Esophagus squamous epithelium (tissue), 5 donors: ENCODE results near the gene PPP1R3E. TPM values are rescaled to one million over a fixed set of nuclear protein-coding genes. Genes with fewer than 3 reads are reported as not detected.

ENCODE experiments used
- DNase-seq: peaks from one replicate; lab custom pipeline; 2025; lab: John Stamatoyannopoulos, UW
- H3K27ac ChIP-seq, 4 donors: fragments of 200-600 bp; sonication (generic); one replicate each; pipeline ENCODE4 v1.5.1; 2016 to 2019; ENCODE audit warnings: mild to moderate bottlenecking in 1 of 4
- H3K27me3 ChIP-seq, 4 donors: fragments of 200-600 bp; sonication (generic); 1 replicate in 3 of 4; 2 replicates in 1 of 4; pipeline versions ENCODE4 v1.5.1 to v1.6.0; 2017 to 2021; ENCODE audit warnings: antibody characterized with exemption in 1 of 4
- H3K36me3 ChIP-seq, 3 donors: fragments of 200-600 bp; sonication (generic); one replicate each; pipeline ENCODE4 v1.5.1; 2016 to 2019
- H3K4me1 ChIP-seq, 3 donors: fragments of 200-600 bp; sonication (generic); one replicate each; pipeline ENCODE4 v1.5.1; 2017 to 2019
- H3K4me3 ChIP-seq, 4 donors: fragments of 200-600 bp; sonication (generic); 1 replicate in 3 of 4; 2 replicates in 1 of 4; pipeline ENCODE4 v1.5.1; 2016 to 2019; ENCODE audit warnings: mild to moderate bottlenecking in 2 of 4, moderate library complexity in 1 of 4
- H3K9me3 ChIP-seq, 3 donors: fragments of 200-600 bp; sonication (generic); one replicate each; pipeline ENCODE4 v1.5.1; 2016 to 2019
- POLR2A ChIP-seq, 4 donors: fragments of 450-650 bp; IDR thresholded peaks; one replicate each; pipeline ENCODE4 v1.6.1; 2017; ENCODE audit warnings: antibody characterized with exemption in 4 of 4, mild to moderate bottlenecking in 4 of 4, moderate library complexity in 3 of 4
- WGBS, 2 donors: methylation state at CpG; one replicate each; pipeline ENCODE4 v1.1.5; 2018; 5-methylcytosine and 5-hydroxymethylcytosine counted together
- intact Hi-C: fragments of 100-400 bp; cut with DNase I; formaldehyde crosslinking; loops from one replicate; pipeline ENCODE4 v1.15.0; 2022
- total RNA-seq, 4 donors: library from RNA; depleted of rRNA; stranded (reverse); fragments of >200 nt; gene quantifications; one replicate each; pipeline ENCODE4 v1.1.0, GENCODE V29; 2016
- TF ChIP-seq, protein P1 (sequence below), 6 experiments: fragments of 450-650 bp in 4 of 6; fragments of 200-600 bp in 2 of 6; sonication (generic) in 2 of 6; IDR thresholded peaks; one replicate each; pipeline ENCODE4 v1.5.1; 2016 to 2019; ENCODE audit warnings: antibody characterized with exemption in 6 of 6, mild to moderate bottlenecking in 4 of 6, moderate library complexity in 4 of 6
- donor health status: DM: yes; HTN: yes; CAD: no.

PPP1R3E gene
- total RNA-seq, 4 donors from 2014 or later: 1.7 to 7.1 (median 3.4) TPM

DNA sequence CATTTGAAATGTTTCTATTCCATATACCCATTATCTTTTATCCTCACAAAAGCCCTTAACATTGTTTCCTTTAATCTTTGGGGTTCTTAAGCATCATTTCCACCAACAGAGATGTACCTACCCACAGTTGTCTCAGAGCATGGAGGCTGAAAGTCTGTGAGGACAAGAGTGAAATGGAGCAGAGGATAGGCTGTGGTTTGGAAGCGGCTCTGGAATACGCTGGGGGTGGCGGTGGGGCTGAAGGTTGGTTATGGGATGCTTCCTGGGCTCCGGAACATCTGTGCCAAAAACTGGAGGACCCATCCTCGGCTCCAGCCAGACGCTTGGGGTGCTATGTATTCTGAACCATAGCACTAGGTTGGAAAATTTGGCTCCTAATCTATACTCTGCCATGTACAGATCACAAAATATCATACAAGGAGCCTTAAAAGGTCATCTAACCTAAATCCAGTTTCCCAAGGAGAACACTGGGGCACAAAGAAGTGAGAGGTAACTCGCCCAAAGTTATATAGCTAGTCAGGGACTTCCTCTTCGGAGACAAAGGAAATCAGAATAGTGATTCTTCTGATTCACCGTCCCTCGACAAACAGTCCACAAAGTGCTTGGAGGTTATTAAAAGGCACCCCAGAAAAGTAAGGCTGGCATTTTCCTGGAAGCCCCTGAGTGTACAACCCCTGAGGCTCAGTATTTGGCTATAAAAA is 2.5 kb downstream of the PPP1R3E start:
- Histone ChIP-seq H3K9me3 (no peaks in the 10 kb centered on the region), H3K36me3 (peaks cover 0 to 14% (median 0%) of the 10 kb centered on the region in 3 donors), H3K4me3 (peak overlapping the region; percentile 59 to 85 (median 64)), H3K27ac (peak overlapping the region; percentile 94 to 99 (median 96)), H3K4me1 (peaks cover 16 to 62% (median 27%) of the 10 kb centered on the region in 3 donors), H3K27me3 (no peaks in the 10 kb centered on the region)
- intact Hi-C loops: loop anchor here (10.0 kb wide), 1 partner anchor 115 kb away; the partner anchor contains the start of gene SLC7A8
- no peak for DNase-seq
- 33 to 40% methylated on average over 9 to 10 of the region's 10 CpGs for WGBS, 2 donors
- TF ChIP-seq, protein P1, sequence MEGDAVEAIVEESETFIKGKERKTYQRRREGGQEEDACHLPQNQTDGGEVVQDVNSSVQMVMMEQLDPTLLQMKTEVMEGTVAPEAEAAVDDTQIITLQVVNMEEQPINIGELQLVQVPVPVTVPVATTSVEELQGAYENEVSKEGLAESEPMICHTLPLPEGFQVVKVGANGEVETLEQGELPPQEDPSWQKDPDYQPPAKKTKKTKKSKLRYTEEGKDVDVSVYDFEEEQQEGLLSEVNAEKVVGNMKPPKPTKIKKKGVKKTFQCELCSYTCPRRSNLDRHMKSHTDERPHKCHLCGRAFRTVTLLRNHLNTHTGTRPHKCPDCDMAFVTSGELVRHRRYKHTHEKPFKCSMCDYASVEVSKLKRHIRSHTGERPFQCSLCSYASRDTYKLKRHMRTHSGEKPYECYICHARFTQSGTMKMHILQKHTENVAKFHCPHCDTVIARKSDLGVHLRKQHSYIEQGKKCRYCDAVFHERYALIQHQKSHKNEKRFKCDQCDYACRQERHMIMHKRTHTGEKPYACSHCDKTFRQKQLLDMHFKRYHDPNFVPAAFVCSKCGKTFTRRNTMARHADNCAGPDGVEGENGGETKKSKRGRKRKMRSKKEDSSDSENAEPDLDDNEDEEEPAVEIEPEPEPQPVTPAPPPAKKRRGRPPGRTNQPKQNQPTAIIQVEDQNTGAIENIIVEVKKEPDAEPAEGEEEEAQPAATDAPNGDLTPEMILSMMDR (IDR thresholded peaks at IDR 0.05): no peak
- no peak for TF ChIP-seq POLR2A (IDR thresholded peaks at IDR 0.05)

DNA sequence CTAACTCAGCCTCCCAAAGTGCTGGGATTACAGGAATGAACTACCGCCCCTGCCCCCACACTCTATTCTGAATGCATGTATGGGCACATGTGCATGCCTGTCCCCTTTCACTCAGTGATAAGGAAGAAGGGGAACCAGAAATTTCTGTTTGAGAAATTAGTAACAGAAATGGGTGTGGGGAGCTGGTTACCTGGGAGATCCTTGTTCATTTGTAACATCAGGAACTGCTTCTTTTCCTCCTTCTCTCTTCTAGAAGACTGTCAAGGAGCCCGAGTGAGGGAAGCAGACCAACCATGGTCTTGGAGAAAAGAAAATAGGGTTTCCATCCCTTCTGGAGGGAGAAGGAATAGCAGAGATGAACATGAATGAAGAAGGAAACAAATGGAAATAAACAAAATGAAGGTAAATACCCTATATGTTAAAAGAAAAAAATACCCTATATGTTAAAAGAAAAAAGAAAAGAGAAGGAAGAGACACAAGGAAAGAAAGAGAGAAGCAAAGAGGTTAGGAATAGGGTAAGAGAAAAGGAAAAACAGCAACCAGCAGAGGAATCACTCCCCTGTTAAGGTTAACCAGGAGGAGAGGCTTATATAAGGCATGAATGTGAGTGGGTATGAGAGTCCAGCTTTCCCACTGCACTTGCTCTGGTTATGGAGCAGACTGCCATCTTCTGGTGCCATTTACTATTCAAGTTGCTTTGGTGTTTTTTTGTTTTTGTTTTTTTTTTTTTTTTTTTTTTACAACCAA is 3.3 kb downstream of the PPP1R3E start:
- H3K27me3 ChIP-seq: no peaks in the 10 kb centered on the region
- peak overlapping the region in 1 of 4 donors; percentile 0 for H3K4me3 ChIP-seq
- TF ChIP-seq POLR2A (IDR thresholded peaks at IDR 0.05): no peak
- TF ChIP-seq, protein P1 (IDR thresholded peaks at IDR 0.05): no peak
- no peak for DNase-seq
- 34 to 53% methylated on average over 2 of the region's 2 CpGs for WGBS, 2 donors
- peaks cover 0 to 14% (median 0%) of the 10 kb centered on the region in 3 donors for H3K36me3 ChIP-seq
- intact Hi-C loops: loop anchor here (10.0 kb wide), 1 partner anchor 115 kb away; the partner anchor contains the start of gene SLC7A8
- no peaks in the 10 kb centered on the region for H3K9me3 ChIP-seq
- peaks cover 16 to 69% (median 33%) of the 10 kb centered on the region in 3 donors for H3K4me1 ChIP-seq
- peak overlapping the region; percentile 80 to 99 (median 96) for H3K27ac ChIP-seq

DNA sequence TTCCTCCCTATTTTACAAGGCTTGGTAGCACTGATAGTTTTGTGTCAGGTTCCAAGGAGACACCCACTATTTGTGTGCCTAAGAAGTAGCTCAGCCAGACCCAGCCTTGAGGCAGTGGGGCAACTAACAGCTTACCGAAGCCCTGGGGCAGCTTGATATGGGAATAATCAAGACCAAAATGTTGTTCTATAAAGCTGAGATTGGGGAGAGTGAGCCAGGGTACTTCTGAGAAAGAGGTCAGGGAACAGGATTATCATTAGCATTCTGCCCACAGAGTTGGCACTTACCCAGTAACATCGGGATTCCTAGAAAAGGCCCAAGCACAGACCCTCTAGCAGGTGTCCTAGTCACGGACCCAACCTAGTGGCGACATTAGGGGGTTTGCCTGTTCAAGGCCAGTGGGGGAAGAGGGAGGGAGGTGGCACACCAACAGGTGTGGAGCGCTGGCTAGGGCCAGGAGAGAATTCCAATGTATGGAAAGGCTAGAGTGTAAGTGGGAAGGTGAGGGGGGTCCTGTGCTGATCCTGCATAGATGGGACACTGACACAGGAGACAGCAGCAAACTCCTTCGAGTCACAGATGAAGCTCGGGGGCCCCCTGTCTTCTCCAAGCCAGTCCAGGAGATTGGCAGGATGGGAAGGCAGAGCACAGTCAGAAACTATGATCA is 4.9 kb downstream of the PPP1R3E start:
- H3K36me3 ChIP-seq: peaks cover 0 to 14% (median 0%) of the 10 kb centered on the region in 3 donors
- H3K27me3 ChIP-seq: no peaks in the 10 kb centered on the region
- 84 to 87% methylated on average over 6 to 7 of the region's 7 CpGs for WGBS, 2 donors
- H3K4me3 ChIP-seq: no peak overlapping the region
- H3K27ac ChIP-seq: peak overlapping the region; percentile 54 to 99 (median 96)
- no peaks in the 10 kb centered on the region for H3K9me3 ChIP-seq
- intact Hi-C loops: loop anchor here (10.0 kb wide), 1 partner anchor 113 kb away; the partner anchor contains the start of gene SLC7A8
- no peak for TF ChIP-seq POLR2A (IDR thresholded peaks at IDR 0.05)
- TF ChIP-seq, protein P1 (IDR thresholded peaks at IDR 0.05): no peak
- H3K4me1 ChIP-seq: peaks cover 16 to 67% (median 29%) of the 10 kb centered on the region in 3 donors
- DNase-seq: no peak

DNA sequence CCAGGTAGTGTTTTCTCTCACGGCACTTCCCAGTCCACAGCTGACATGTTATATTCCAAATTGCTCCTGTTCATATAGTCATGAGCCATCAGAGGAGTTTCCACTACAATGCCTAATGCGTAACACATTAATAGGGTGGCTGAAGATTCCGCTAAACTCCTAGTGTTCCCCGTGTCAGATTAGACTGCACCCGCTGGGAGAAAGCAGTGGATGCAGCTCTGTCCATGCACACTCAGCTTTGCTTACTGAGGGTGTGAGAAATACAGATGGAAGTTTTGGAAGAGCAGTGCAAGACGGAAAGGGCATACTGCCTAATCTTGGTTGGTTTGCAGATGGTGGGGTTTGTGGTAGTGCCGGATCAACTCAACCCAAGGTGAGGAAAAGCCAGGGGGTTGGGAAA is 5.6 kb downstream of the PPP1R3E start:
- H3K36me3 ChIP-seq: peaks cover 0 to 14% (median 0%) of the 10 kb centered on the region in 3 donors
- peak overlapping the region in 2 of 4 donors; percentile 94 to 99 for H3K27ac ChIP-seq
- no peak for DNase-seq
- intact Hi-C loops: loop anchor here (10.0 kb wide), 1 partner anchor 112 kb away; the partner anchor contains the start of gene SLC7A8
- peaks cover 16 to 61% (median 27%) of the 10 kb centered on the region in 3 donors for H3K4me1 ChIP-seq
- no peak for TF ChIP-seq POLR2A (IDR thresholded peaks at IDR 0.05)
- TF ChIP-seq, protein P1 (IDR thresholded peaks at IDR 0.05): no peak
- no peak overlapping the region for H3K4me3 ChIP-seq
- 85 to 87% methylated on average over 7 of the region's 7 CpGs for WGBS, 2 donors
- H3K9me3 ChIP-seq: no peaks in the 10 kb centered on the region
- H3K27me3 ChIP-seq: no peaks in the 10 kb centered on the region
